DOHH2 (cell line): ENCODE data around the gene TMEM212.
"Not testable (repeated sequence)": the region's sequence is repeated elsewhere in the genome, so short reads cannot be mapped to it uniquely, and the experiment has no call there.

Experiments used
- H3F3A ChIP-seq: fragments of 200-600 bp; sonication (generic), shearing (Covaris generic); 2 replicates; pipeline ENCODE4 v1.6.0; 2016; ENCODE audit warnings: antibody characterized with exemption, mild to moderate bottlenecking; ENCODE audit not compliant: control insufficient read depth, insufficient read depth
- H3K27ac ChIP-seq: fragments of 200-600 bp; sonication (generic); 2 replicates; pipeline ENCODE4 v1.5.1; 2014; ENCODE audit warnings: low read depth, mild to moderate bottlenecking, low read length, moderate library complexity
- H3K27me3 ChIP-seq: fragments of 200-600 bp; sonication (generic); 2 replicates; pipeline ENCODE4 v1.6.1; 2014; ENCODE audit warnings: mild to moderate bottlenecking, low read length, mixed read lengths; ENCODE audit not compliant: control insufficient read depth
- H3K36me3 ChIP-seq: fragments of 200-600 bp; sonication (generic); 2 replicates; pipeline ENCODE4 v1.6.1; 2014; ENCODE audit warnings: mild to moderate bottlenecking, low read length, moderate library complexity, mixed read lengths; ENCODE audit not compliant: control insufficient read depth
- H3K4me1 ChIP-seq: fragments of 200-600 bp; sonication (generic); 2 replicates; pipeline ENCODE4 v1.6.1; 2014; ENCODE audit warnings: mild to moderate bottlenecking, low read length, mixed read lengths; ENCODE audit not compliant: control insufficient read depth
- H3K4me2 ChIP-seq: fragments of 200-600 bp; sonication (generic); 2 replicates; pipeline ENCODE4 v1.6.0; 2014; ENCODE audit warnings: mild to moderate bottlenecking, low read length, moderate library complexity
- H3K4me3 ChIP-seq: fragments of 200-600 bp; sonication (generic); 2 replicates; pipeline ENCODE4 v1.5.1; 2014; ENCODE audit warnings: mild to moderate bottlenecking, low read length, mixed read lengths
- H3K79me2 ChIP-seq: fragments of 200-600 bp; sonication (generic); 2 replicates; pipeline ENCODE4 v1.6.1; 2014; ENCODE audit warnings: mild to moderate bottlenecking, low read length, mixed read lengths; ENCODE audit not compliant: control insufficient read depth
- H3K9me2 ChIP-seq: fragments of 200-600 bp; sonication (generic); replicated peaks from 2 replicates; pipeline ENCODE4 v1.6.1; 2014; ENCODE audit warnings: mild to moderate bottlenecking, low read length, mixed read lengths; ENCODE audit not compliant: control insufficient read depth
- H3K9me3 ChIP-seq: fragments of 200-600 bp; sonication (generic); 2 replicates; pipeline ENCODE4 v1.6.1; 2014; ENCODE audit warnings: antibody characterized with exemption, low read length, mixed read lengths; ENCODE audit not compliant: control insufficient read depth, insufficient read depth
- H4K20me1 ChIP-seq: fragments of 200-600 bp; sonication (generic); 2 replicates; pipeline ENCODE4 v1.6.0; 2014; ENCODE audit warnings: low read depth, mild to moderate bottlenecking, antibody characterized with exemption, low read length, moderate library complexity; ENCODE audit not compliant: control insufficient read depth, insufficient read depth
- CTCF ChIP-seq: fragments of 200-600 bp; sonication (generic); IDR thresholded peaks from one replicate; pipeline ENCODE4 v1.5.1; 2014; ENCODE audit warnings: antibody characterized with exemption, mild to moderate bottlenecking, low read depth, low read length; ENCODE audit not compliant: poor library complexity, severe bottlenecking
- EZH2phosphoT487 ChIP-seq: fragments of 200-600 bp; sonication (generic); IDR thresholded peaks from 2 replicates; pipeline ENCODE4 v1.6.1; 2017; ENCODE audit warnings: borderline replicate concordance, mild to moderate bottlenecking, antibody characterized with exemption, low read length, moderate library complexity, mixed read lengths

Gene TMEM212

GRCh38 chr3:171850960-171851659 lies 8.0 kb downstream of the TMEM212 start:
- H3K9me2 ChIP-seq: no peaks in the 10 kb centered on the region
- no peak overlapping the region for H3K27ac ChIP-seq
- H3K79me2 ChIP-seq: no peaks in the 10 kb centered on the region
- no peaks in the 10 kb centered on the region for H3F3A ChIP-seq
- no peaks in the 10 kb centered on the region for H3K4me1 ChIP-seq
- TF ChIP-seq EZH2phosphoT487: no peak
- no peak for TF ChIP-seq CTCF
- H3K4me3 ChIP-seq: no peak overlapping the region
- H3K36me3 ChIP-seq: no peaks in the 10 kb centered on the region
- no peak overlapping the region for H3K4me2 ChIP-seq
- 0 out of 2 replicates have a peak, but pooled peaks cover 3% of the 10 kb centered on the region for H3K27me3 ChIP-seq
- H3K9me3 ChIP-seq: peaks cover 15% of the 10 kb centered on the region; the same call in 1 of the 2 replicates
- H4K20me1 ChIP-seq: no peaks in the 10 kb centered on the region

GRCh38 chr3:171851660-171852058 lies 8.5 kb downstream of the TMEM212 start:
- 0 out of 2 replicates have a peak, but pooled peaks cover 3% of the 10 kb centered on the region for H3K27me3 ChIP-seq
- H3F3A ChIP-seq: no peaks in the 10 kb centered on the region
- no peak overlapping the region for H3K4me3 ChIP-seq
- no peaks in the 10 kb centered on the region for H3K9me2 ChIP-seq
- no peak overlapping the region for H3K4me2 ChIP-seq
- no peaks in the 10 kb centered on the region for H3K79me2 ChIP-seq
- TF ChIP-seq CTCF: no peak
- no peak for TF ChIP-seq EZH2phosphoT487
- no peaks in the 10 kb centered on the region for H3K4me1 ChIP-seq
- H3K36me3 ChIP-seq: no peaks in the 10 kb centered on the region
- H4K20me1 ChIP-seq: no peaks in the 10 kb centered on the region
- peaks cover 15% of the 10 kb centered on the region; the same call in 1 of the 2 replicates for H3K9me3 ChIP-seq
- no peak overlapping the region for H3K27ac ChIP-seq

GRCh38 chr3:171854649-171855305 lies 11.6 kb downstream of the TMEM212 start:
- Histone ChIP-seq H3F3A (no peaks in the 10 kb centered on the region), H3K4me3 (no peak overlapping the region), H3K36me3 (no peaks in the 10 kb centered on the region), H3K4me1 (no peaks in the 10 kb centered on the region), H3K27me3 (no peaks in the 10 kb centered on the region), H3K79me2 (no peaks in the 10 kb centered on the region), H3K9me2 (no peaks in the 10 kb centered on the region), H3K27ac (no peak overlapping the region), H3K4me2 (no peak overlapping the region), H3K9me3 (peaks cover 15% of the 10 kb centered on the region; the same call in 1 of the 2 replicates), H4K20me1 (no peaks in the 10 kb centered on the region)
- TF ChIP-seq EZH2phosphoT487: no peak
- no peak for TF ChIP-seq CTCF

- H3F3A ChIP-seq, H3K9me3 ChIP-seq, H3K9me2 ChIP-seq, H3K27me3 ChIP-seq, H3K36me3 ChIP-seq, H3K4me2 ChIP-seq, H3K4me1 ChIP-seq, H4K20me1 ChIP-seq, H3K27ac ChIP-seq, H3K4me3 ChIP-seq, H3K79me2 ChIP-seq: not testable (repeated sequence)
Observed at GRCh38 chr3:171858770-171859169, 15.6 kb downstream of the TMEM212 start.
